SU-DHL-6 (cell line): ENCODE measurements around the gene MYZAP.

Experiments
- H2AFZ ChIP-seq: fragments of 200-600 bp; sonication (generic); 2 replicates; pipeline ENCODE4 v1.6.1; 2014; ENCODE audit warnings: low read depth, mild to moderate bottlenecking, moderate library complexity, mixed read lengths, antibody characterized with exemption, low read length; ENCODE audit not compliant: severe bottlenecking
- H3F3A ChIP-seq: fragments of 200-600 bp; shearing (Covaris generic); 2 replicates; pipeline ENCODE4 v1.6.0; 2016; ENCODE audit warnings: antibody characterized with exemption, mild to moderate bottlenecking; ENCODE audit not compliant: insufficient read depth
- H3K27ac ChIP-seq: fragments of 200-600 bp; sonication (generic); 2 replicates; pipeline ENCODE4 v1.5.1; 2016; ENCODE audit warnings: low read depth, mild to moderate bottlenecking, low read length, moderate library complexity, mixed read lengths
- H3K27me3 ChIP-seq: fragments of 200-600 bp; sonication (generic), shearing (Covaris generic); 2 replicates; pipeline ENCODE4 v1.6.0; 2014; ENCODE audit warnings: mild to moderate bottlenecking, low read length
- H3K36me3 ChIP-seq: fragments of 200-600 bp; sonication (generic); 2 replicates; pipeline ENCODE4 v1.6.1; 2014; ENCODE audit warnings: mild to moderate bottlenecking, low read length, mixed read lengths
- H3K4me2 ChIP-seq: fragments of 300-600, 200-600 bp; shearing (Covaris generic), sonication (generic); 2 replicates; pipeline ENCODE4 v1.6.0; 2014; ENCODE audit warnings: low read length, low read depth, mild to moderate bottlenecking; ENCODE audit not compliant: poor library complexity, severe bottlenecking
- H3K4me3 ChIP-seq: fragments of 200-600 bp; sonication (generic); 2 replicates; pipeline ENCODE4 v1.5.1; 2014; ENCODE audit warnings: antibody characterized with exemption, low read length, mild to moderate bottlenecking, mixed read lengths; ENCODE audit not compliant: insufficient read depth, poor library complexity, severe bottlenecking
- H3K79me2 ChIP-seq: fragments of 200-600 bp; sonication (generic); 2 replicates; pipeline ENCODE4 v1.6.1; 2014; ENCODE audit warnings: mild to moderate bottlenecking, low read length, moderate library complexity; ENCODE audit not compliant: insufficient read depth
- H3K9ac ChIP-seq: fragments of 200-600 bp; sonication (generic); 2 replicates; pipeline ENCODE4 v1.7.0; 2014; ENCODE audit warnings: mild to moderate bottlenecking, low read length
- H3K9me2 ChIP-seq: fragments of 200-600 bp; sonication (generic); replicated peaks from 2 replicates; pipeline ENCODE4 v1.6.1; 2014; ENCODE audit warnings: low read length; ENCODE audit not compliant: insufficient read depth
- H3K9me3 ChIP-seq: fragments of 200-600 bp; sonication (generic); 2 replicates; pipeline ENCODE4 v1.6.1; 2014; ENCODE audit warnings: low read length, mixed read lengths; ENCODE audit not compliant: insufficient read depth
- H4K20me1 ChIP-seq: fragments of 200-600 bp; sonication (generic); 2 replicates; pipeline ENCODE4 v1.6.1; 2014; ENCODE audit warnings: low read depth, mild to moderate bottlenecking, antibody characterized with exemption, low read length, moderate library complexity, mixed read lengths
- CTCF ChIP-seq: fragments of 200-600 bp; sonication (generic); IDR thresholded peaks from one replicate; pipeline ENCODE4 v1.5.1; 2017; ENCODE audit warnings: antibody characterized with exemption, mild to moderate bottlenecking, low read length, moderate library complexity; ENCODE audit not compliant: insufficient read depth, poor library complexity, severe bottlenecking
- EZH2phosphoT487 ChIP-seq: fragments of 200-600 bp; sonication (generic), shearing (Covaris generic); conservative IDR thresholded peaks from 2 replicates; pipeline ENCODE4 v1.6.1; 2018; ENCODE audit warnings: mild to moderate bottlenecking, antibody characterized with exemption, low read length, moderate library complexity, mixed read lengths

MYZAP gene

GRCh38 chr15:57703387-57703786, 111.7 kb downstream of the MYZAP start:
- Histone ChIP-seq H3K4me3 (no peak overlapping the region), H3K27ac (no peak overlapping the region), H3K9me2 (no peaks in the 10 kb centered on the region), H2AFZ (no peak overlapping the region), H3K36me3 (no peaks in the 10 kb centered on the region), H3F3A (no peaks in the 10 kb centered on the region), H4K20me1 (no peaks in the 10 kb centered on the region), H3K27me3 (no peaks in the 10 kb centered on the region), H3K4me2 (no peak overlapping the region), H3K9ac (no peak overlapping the region), H3K79me2 (peaks cover 18% of the 10 kb centered on the region), H3K9me3 (no peaks in the 10 kb centered on the region)
- TF ChIP-seq EZH2phosphoT487 (no peak), CTCF (no peak)

GRCh38 chr15:57704441-57704840, 112.7 kb downstream of the MYZAP start:
- Histone ChIP-seq H3K27me3 (no peaks in the 10 kb centered on the region), H2AFZ (no peak overlapping the region), H3K9me3 (no peaks in the 10 kb centered on the region), H3K9me2 (no peaks in the 10 kb centered on the region), H4K20me1 (no peaks in the 10 kb centered on the region), H3K27ac (no peak overlapping the region), H3F3A (no peaks in the 10 kb centered on the region), H3K79me2 (peaks cover 25% of the 10 kb centered on the region), H3K4me3 (no peak overlapping the region), H3K36me3 (peaks cover 5% of the 10 kb centered on the region; the same call in 1 of the 2 replicates), H3K4me2 (no peak overlapping the region), H3K9ac (no peak overlapping the region)
- no peak for TF ChIP-seq EZH2phosphoT487
- no peak for TF ChIP-seq CTCF

- Histone ChIP-seq H2AFZ (peak overlapping the region; percentile 79), H3K9ac (peak overlapping the region; percentile 93), H3K27ac (peak overlapping the region; percentile 21; the same call in 1 of the 2 replicates), H3K79me2 (peaks cover 38% of the 10 kb centered on the region), H3K4me3 (peak overlapping the region; percentile 81), H4K20me1 (no peaks in the 10 kb centered on the region), H3K9me2 (no peaks in the 10 kb centered on the region), H3K4me2 (peak overlapping the region; percentile 65), H3K9me3 (no peaks in the 10 kb centered on the region), H3K27me3 (no peaks in the 10 kb centered on the region), H3F3A (no peaks in the 10 kb centered on the region), H3K36me3 (peaks cover 19% of the 10 kb centered on the region; the same call in 1 of the 2 replicates)
- TF ChIP-seq EZH2phosphoT487, result no peak
- TF ChIP-seq CTCF, result no peak
Measured at GRCh38 chr15:57705746-57706404, 114.2 kb downstream of the MYZAP start.
